ENCODE measurements around the gene HK1. TPM values are rescaled to one million over a fixed set of nuclear protein-coding genes. Genes with fewer than 3 reads are reported as not detected.
A peak's percentile ranks its signal among the peaks of the same experiment; 100 is the strongest.

HK1 gene
- total RNA-seq, 1 donor from 2014 or later: 110 TPM

DNA sequence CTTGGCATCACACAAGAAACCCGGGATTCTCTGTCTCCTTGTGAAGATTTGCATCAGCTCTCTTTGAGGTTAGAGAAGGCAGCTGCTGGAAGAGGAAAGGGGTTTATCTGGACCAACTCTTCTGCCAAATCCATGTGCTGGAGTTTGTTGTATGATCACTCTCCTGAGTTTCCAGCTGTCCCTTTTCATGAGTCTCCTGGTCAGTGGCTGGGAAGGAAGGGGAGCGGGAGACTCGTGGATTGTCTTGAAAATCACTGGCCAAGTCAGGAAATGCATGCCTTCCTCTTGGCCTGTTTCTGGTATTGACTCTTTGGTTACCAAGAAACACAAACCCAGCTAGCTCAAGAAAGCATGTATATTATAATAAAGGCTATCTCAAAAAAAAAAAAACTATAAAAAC, 99.6 kb downstream of the HK1 start:
- Mint-ChIP-seq H3K36me3 (ENCODE audit: low read depth) (peaks cover 19% of the 10 kb centered on the region), H3K27ac (ENCODE audit: unreplicated experiment) (peak overlapping the region; percentile 60), H3K27me3 (ENCODE audit: low read depth) (no peaks in the 10 kb centered on the region), H3K4me3 (ENCODE audit: unreplicated experiment) (no peak overlapping the region), H3K9me3 (ENCODE audit: low read depth) (no peaks in the 10 kb centered on the region), H3K4me1 (ENCODE audit: low read depth) (peaks cover 20% of the 10 kb centered on the region)
- TF ChIP-seq, protein P1, sequence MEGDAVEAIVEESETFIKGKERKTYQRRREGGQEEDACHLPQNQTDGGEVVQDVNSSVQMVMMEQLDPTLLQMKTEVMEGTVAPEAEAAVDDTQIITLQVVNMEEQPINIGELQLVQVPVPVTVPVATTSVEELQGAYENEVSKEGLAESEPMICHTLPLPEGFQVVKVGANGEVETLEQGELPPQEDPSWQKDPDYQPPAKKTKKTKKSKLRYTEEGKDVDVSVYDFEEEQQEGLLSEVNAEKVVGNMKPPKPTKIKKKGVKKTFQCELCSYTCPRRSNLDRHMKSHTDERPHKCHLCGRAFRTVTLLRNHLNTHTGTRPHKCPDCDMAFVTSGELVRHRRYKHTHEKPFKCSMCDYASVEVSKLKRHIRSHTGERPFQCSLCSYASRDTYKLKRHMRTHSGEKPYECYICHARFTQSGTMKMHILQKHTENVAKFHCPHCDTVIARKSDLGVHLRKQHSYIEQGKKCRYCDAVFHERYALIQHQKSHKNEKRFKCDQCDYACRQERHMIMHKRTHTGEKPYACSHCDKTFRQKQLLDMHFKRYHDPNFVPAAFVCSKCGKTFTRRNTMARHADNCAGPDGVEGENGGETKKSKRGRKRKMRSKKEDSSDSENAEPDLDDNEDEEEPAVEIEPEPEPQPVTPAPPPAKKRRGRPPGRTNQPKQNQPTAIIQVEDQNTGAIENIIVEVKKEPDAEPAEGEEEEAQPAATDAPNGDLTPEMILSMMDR (IDR thresholded peaks at IDR 0.05): no peak
- DNase-seq (ENCODE audit: low spot score): peak; percentile 4

DNA sequence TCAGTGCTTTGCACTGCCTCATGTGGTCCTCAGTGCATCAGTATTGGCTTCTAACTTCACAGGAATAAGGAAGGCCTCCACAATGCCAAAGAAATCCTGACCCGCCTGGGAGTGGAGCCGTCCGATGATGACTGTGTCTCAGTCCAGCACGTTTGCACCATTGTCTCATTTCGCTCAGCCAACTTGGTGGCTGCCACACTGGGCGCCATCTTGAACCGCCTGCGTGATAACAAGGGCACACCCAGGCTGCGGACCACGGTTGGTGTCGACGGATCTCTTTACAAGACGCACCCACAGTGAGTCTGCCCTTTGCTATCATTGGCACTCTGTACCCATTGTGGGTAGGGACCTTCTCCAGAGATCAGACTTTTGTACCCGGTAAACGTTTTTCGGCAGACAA, 101.5 kb downstream of the HK1 start:
- no peak overlapping the region for H3K27ac Mint-ChIP-seq (ENCODE audit: unreplicated experiment)
- peaks cover 33% of the 10 kb centered on the region for H3K4me1 Mint-ChIP-seq (ENCODE audit: low read depth)
- H3K9me3 Mint-ChIP-seq (ENCODE audit: low read depth): no peaks in the 10 kb centered on the region
- H3K4me3 Mint-ChIP-seq (ENCODE audit: unreplicated experiment): no peak overlapping the region
- TF ChIP-seq, protein P1 (IDR thresholded peaks at IDR 0.05): no peak
- no peaks in the 10 kb centered on the region for H3K27me3 Mint-ChIP-seq (ENCODE audit: low read depth)
- H3K36me3 Mint-ChIP-seq (ENCODE audit: low read depth): peaks cover 29% of the 10 kb centered on the region
- peak; percentile 72 for DNase-seq (ENCODE audit: low spot score)

DNA sequence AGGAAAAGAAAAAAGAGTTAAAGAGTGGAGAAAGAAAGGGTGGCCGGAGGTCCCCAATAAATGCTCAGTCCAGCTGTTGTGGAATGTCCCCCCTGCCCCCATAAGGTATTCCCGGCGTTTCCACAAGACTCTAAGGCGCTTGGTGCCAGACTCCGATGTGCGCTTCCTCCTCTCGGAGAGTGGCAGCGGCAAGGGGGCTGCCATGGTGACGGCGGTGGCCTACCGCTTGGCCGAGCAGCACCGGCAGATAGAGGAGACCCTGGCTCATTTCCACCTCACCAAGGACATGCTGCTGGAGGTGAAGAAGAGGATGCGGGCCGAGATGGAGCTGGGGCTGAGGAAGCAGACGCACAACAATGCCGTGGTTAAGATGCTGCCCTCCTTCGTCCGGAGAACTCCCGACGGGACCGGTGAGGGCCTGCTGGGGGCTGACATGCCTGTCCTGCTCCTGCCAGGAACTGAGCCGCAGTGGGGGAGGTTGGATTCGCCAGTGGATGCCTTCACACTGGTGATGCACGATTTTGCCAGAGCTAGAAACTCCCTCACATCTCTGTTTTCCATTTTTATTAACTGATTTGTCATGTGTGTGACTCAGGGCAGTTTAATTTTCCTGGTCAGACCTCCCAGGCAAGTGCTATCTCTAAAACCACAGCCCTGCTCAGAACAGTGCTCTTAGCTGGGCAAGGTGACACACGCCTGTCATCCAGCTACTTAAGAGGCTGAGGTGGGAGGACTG, 104.3 kb downstream of the HK1 start:
- TF ChIP-seq, protein P1 (IDR thresholded peaks at IDR 0.05): no peak
- no peak overlapping the region for H3K4me3 Mint-ChIP-seq (ENCODE audit: unreplicated experiment)
- DNase-seq (ENCODE audit: low spot score): peak; percentile 87
- H3K4me1 Mint-ChIP-seq (ENCODE audit: low read depth): peaks cover 30% of the 10 kb centered on the region
- H3K27me3 Mint-ChIP-seq (ENCODE audit: low read depth): no peaks in the 10 kb centered on the region
- peak overlapping the region; percentile 80 for H3K27ac Mint-ChIP-seq (ENCODE audit: unreplicated experiment)
- peaks cover 36% of the 10 kb centered on the region for H3K36me3 Mint-ChIP-seq (ENCODE audit: low read depth)
- H3K9me3 Mint-ChIP-seq (ENCODE audit: low read depth): no peaks in the 10 kb centered on the region

DNA sequence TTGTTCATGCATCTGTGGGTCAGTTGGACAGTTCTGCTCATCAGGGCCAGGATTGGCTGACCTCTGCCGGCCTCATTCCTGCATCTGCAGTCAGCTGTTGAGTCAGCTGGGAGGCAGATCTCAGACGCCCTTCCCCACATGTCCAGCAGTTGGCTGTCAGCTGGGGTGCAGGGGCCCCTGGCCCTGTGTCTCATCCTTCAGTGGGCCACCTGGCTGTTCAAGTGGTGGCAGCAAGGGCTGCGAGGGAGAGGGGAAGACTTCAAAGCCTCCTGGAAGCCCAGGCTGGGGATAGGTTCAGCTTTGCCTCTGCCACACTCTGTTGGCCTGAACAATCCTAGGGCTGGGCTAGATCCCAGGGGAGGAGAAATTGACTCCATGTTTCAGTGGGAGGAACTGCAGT, 105.3 kb downstream of the HK1 start:
- peak; percentile 63 for DNase-seq (ENCODE audit: low spot score)
- peak overlapping the region; percentile 80 for H3K27ac Mint-ChIP-seq (ENCODE audit: unreplicated experiment)
- H3K27me3 Mint-ChIP-seq (ENCODE audit: low read depth): no peaks in the 10 kb centered on the region
- H3K4me3 Mint-ChIP-seq (ENCODE audit: unreplicated experiment): no peak overlapping the region
- H3K4me1 Mint-ChIP-seq (ENCODE audit: low read depth): peaks cover 24% of the 10 kb centered on the region
- peaks cover 40% of the 10 kb centered on the region for H3K36me3 Mint-ChIP-seq (ENCODE audit: low read depth)
- TF ChIP-seq, protein P1 (IDR thresholded peaks at IDR 0.05): peak; percentile 52
- H3K9me3 Mint-ChIP-seq (ENCODE audit: low read depth): no peaks in the 10 kb centered on the region

DNA sequence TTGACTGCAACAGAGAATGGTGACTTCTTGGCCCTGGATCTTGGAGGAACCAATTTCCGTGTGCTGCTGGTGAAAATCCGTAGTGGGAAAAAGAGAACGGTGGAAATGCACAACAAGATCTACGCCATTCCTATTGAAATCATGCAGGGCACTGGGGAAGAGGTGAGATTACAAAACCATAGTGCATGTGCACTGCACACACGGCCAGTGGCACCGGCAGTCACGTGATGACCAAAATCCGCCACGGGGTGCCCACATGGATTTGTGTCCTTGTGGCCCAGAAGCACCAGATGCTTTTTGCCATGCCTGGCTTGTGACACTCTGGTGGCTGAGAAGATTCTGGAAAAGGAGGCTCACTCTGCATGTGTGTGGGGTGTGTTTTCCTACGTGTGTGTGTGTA, 106.0 kb downstream of the HK1 start:
- Mint-ChIP-seq H3K4me3 (ENCODE audit: unreplicated experiment) (no peak overlapping the region), H3K36me3 (ENCODE audit: low read depth) (peaks cover 45% of the 10 kb centered on the region), H3K9me3 (ENCODE audit: low read depth) (no peaks in the 10 kb centered on the region), H3K27me3 (ENCODE audit: low read depth) (no peaks in the 10 kb centered on the region), H3K27ac (ENCODE audit: unreplicated experiment) (no peak overlapping the region), H3K4me1 (ENCODE audit: low read depth) (peaks cover 26% of the 10 kb centered on the region)
- TF ChIP-seq, protein P1 (IDR thresholded peaks at IDR 0.05): no peak
- peak; percentile 67 for DNase-seq (ENCODE audit: low spot score)

Data from chondrocyte (in vitro differentiated cells).